Measurements from ENCODE around the gene APMAP. TPM values are rescaled to one million over a fixed set of nuclear protein-coding genes. Genes with fewer than 3 reads are reported as not detected.

APMAP gene
- total and polyA plus RNA-seq, 2 of the 13 experiments (the other 11 are each of a cell fraction or from before 2014, with no cell fraction given): 168 to 214 TPM

- TF ChIP-seq FOXP4 (CRISPR knock-in tag; IDR thresholded peaks at IDR 0.05): no peak
- TF ChIP-seq HNF1B (CRISPR knock-in tag; IDR thresholded peaks at IDR 0.05): no peak
Observed at GRCh38 chr20:24972341-24972740, 20.2 kb downstream of the APMAP start (continued).

GRCh38 chr20:24971376-24972101 lies 21.0 kb downstream of the APMAP start:
- TF ChIP-seq ZNF672 (CRISPR knock-in tag; IDR thresholded peaks at IDR 0.05) (no peak), ZSCAN21 (CRISPR knock-in tag; IDR thresholded peaks at IDR 0.05; ENCODE audit: borderline replicate concordance) (peak; percentile 96)
- BruUV-seq (replicated peaks): no TSS peak
- intact Hi-C loops (cut with micrococcal nuclease; ENCODE audit: unreplicated experiment): no loop called here
- Histone ChIP-seq H2AFZ (ENCODE audit: low read length) (no peak overlapping the region), H3K4me1 (ENCODE audit: insufficient read depth, low read length) (no peaks in the 10 kb centered on the region), H3K27me3 (ENCODE audit: control insufficient read depth in 1 of 2, insufficient read depth in 2 of 2, low read length in 2 of 2) (no peaks in the 10 kb centered on the region), H3K4me2 (ENCODE audit: low read depth, low read length) (no peak overlapping the region), H3K9ac (ENCODE audit: insufficient read depth, low read depth, low read length) (no peak overlapping the region), H3K4me3 (replicated peaks in 1 of 3; ENCODE audit: insufficient read depth in 1 of 3, low read depth in 2 of 3, low read length in 3 of 3) (no peak overlapping the region), H4K20me1 (ENCODE audit: insufficient read depth, low read length) (no peaks in the 10 kb centered on the region), H3K27ac (ENCODE audit: extremely low read length, insufficient read depth, low read length) (no peak overlapping the region), H3K79me2 (ENCODE audit: insufficient read depth, low read length) (peaks cover 1% of the 10 kb centered on the region), H3K9me3 (ENCODE audit: low read length) (0 out of 2 replicates have a peak, but pooled peaks cover 4% of the 10 kb centered on the region), H3K36me3 (replicated peaks in 1 of 2; ENCODE audit: control insufficient read depth in 1 of 2, insufficient read depth in 2 of 2, low read length in 2 of 2) (peaks cover 34 to 88% of the 10 kb centered on the region in 2 experiments)
- ATAC-seq (no peak), FAIRE-seq (no peak), DNase-seq (ENCODE audit: low spot score) (no peak)
- WGBS (ENCODE audit: low lambda C conversion rate): 95% methylated on average over 6 of the region's 6 CpGs
- ChIA-PET CTCF (ENCODE audit: low intra/inter-chr PET ratio, low total read pairs) (no interaction called here), POLR2A (no interaction called here)
- in situ Hi-C loops (cut with HindIII; ENCODE audit: extremely low pct_ligation_motif_present, low pct_unique_long_range_greater_than_20kb): no loop called here

Data from HepG2 (cell line).